Left lobe of liver (tissue), 2 donors: ENCODE results near the gene TYMP. TPM values are rescaled to one million over a fixed set of nuclear protein-coding genes. Genes with fewer than 3 reads are reported as not detected.
A peak's percentile ranks its signal among the peaks of the same experiment; 100 is the strongest.

ENCODE experiments used
- ATAC-seq: fragments of 200-7000 bp; cut with Tn5 transposase; one replicate; pipeline ENCODE4 v1.9.1; 2020; ENCODE audit warnings: mild to moderate bottlenecking, moderate library complexity
- DNase-seq: peaks from one replicate; pipeline ENCODE4 v3.0.0-alpha.2; 2020; ENCODE audit warnings: low spot score
- total RNA-seq: library from RNA; stranded (reverse); gene quantifications from one replicate; pipeline ENCODE4 v1.2.1, GENCODE V29; 2021
- donor health status: DM: no; HTN: no; CAD: no; lungs with moderate emphysema.
- donor health status: DM: no; HTN: yes; CAD: no.

TYMP gene
- total RNA-seq, 1 donor from 2014 or later, result 80.0 TPM

- ATAC-seq, result peak; percentile 84
- DNase-seq, result peak; percentile 97
These were observed 21.6 kb downstream of the TYMP start, which contains the start of gene NCAPH2 for GRCh38 chr22:50507991-50508884. Gene NCAPH2, plus strand, starts transcription at chr22:50508224. Its CDS starts 114 bp downstream, at chr22:50508338.

GRCh38 chr22:50507421-50507990 lies 22.3 kb downstream of the TYMP start, which contains the start of gene LMF2:
Gene LMF2, minus strand, starts transcription at chr22:50507702. Its CDS starts 27 bp downstream, at chr22:50507675.
- DNase-seq (peak; percentile 92), ATAC-seq (peak; percentile 84)

GRCh38 chr22:50506611-50507420 lies 23.0 kb downstream of the TYMP start:
- DNase-seq (no peak), ATAC-seq (peak; percentile 1)

- ATAC-seq (no peak), DNase-seq (no peak)
These were observed 23.8 kb downstream of the TYMP start for GRCh38 chr22:50505776-50506610.

GRCh38 chr22:50505276-50505775 lies 24.5 kb downstream of the TYMP start:
- ATAC-seq, result no peak
- no peak for DNase-seq

- no peak for DNase-seq
- no peak for ATAC-seq
These were observed 25.2 kb downstream of the TYMP start for GRCh38 chr22:50504369-50505211.

- ATAC-seq, result no peak
- DNase-seq, result no peak
These were observed 26.2 kb downstream of the TYMP start for GRCh38 chr22:50503475-50504145.

GRCh38 chr22:50502628-50503474 lies 27.0 kb downstream of the TYMP start:
- ATAC-seq (no peak), DNase-seq (no peak)

GRCh38 chr22:50502096-50502495 lies 27.7 kb downstream of the TYMP start:
- no peak for DNase-seq
- no peak for ATAC-seq

GRCh38 chr22:50500452-50500851 lies 29.4 kb downstream of the TYMP start:
- DNase-seq (no peak), ATAC-seq (no peak)

- DNase-seq (peak; percentile 84), ATAC-seq (peak; percentile 94)
These were observed 31.4 kb downstream of the TYMP start for GRCh38 chr22:50498322-50498890.

- ATAC-seq, result no peak
- DNase-seq, result no peak
These were observed 32.7 kb downstream of the TYMP start for GRCh38 chr22:50497093-50497492.

GRCh38 chr22:50490531-50491308 lies 39.1 kb downstream of the TYMP start:
- ATAC-seq (no peak), DNase-seq (no peak)

- DNase-seq, result no peak
- no peak for ATAC-seq
These were observed 40.2 kb downstream of the TYMP start for GRCh38 chr22:50489363-50490243.

GRCh38 chr22:50488886-50489285 lies 40.9 kb downstream of the TYMP start:
- DNase-seq, result no peak
- ATAC-seq, result no peak
